ENCODE data around the gene DEPDC5. TPM values are rescaled to one million over a fixed set of nuclear protein-coding genes. Genes with fewer than 3 reads are reported as not detected.
A peak's percentile ranks its signal among the peaks of the same experiment; 100 is the strongest.

Gene DEPDC5
- total and polyA plus RNA-seq, 10 of the 15 experiments (the other 5 are each of a cell fraction or from before 2014, with no cell fraction given): 3.0 to 38.9 (median 22.8) TPM

DNA sequence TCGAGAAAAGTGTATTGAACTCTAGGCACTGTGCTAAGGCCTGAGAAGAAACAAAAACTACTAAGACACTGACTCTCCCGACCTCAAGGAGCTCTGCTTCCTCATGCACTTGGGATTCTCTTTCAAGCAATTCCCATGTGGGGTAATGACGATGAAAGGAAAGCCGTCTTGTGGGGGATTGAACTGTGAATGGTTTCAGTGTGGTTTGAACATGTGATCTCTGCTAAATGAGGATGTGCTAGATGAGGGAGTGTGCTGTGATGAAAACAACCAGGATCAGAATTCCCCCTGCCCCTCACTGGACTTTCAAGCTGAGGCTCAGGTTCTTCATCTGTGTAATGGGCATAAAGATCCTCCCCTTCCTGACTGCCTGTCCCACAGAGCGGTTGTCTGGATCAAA, 74.9 kb downstream of the DEPDC5 start (continued):
- TF ChIP-seq, protein P1, sequence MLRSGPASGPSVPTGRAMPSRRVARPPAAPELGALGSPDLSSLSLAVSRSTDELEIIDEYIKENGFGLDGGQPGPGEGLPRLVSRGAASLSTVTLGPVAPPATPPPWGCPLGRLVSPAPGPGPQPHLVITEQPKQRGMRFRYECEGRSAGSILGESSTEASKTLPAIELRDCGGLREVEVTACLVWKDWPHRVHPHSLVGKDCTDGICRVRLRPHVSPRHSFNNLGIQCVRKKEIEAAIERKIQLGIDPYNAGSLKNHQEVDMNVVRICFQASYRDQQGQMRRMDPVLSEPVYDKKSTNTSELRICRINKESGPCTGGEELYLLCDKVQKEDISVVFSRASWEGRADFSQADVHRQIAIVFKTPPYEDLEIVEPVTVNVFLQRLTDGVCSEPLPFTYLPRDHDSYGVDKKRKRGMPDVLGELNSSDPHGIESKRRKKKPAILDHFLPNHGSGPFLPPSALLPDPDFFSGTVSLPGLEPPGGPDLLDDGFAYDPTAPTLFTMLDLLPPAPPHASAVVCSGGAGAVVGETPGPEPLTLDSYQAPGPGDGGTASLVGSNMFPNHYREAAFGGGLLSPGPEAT (IDR thresholded peaks at IDR 0.05; ENCODE audit: low read depth): peak; percentile 71

DNA sequence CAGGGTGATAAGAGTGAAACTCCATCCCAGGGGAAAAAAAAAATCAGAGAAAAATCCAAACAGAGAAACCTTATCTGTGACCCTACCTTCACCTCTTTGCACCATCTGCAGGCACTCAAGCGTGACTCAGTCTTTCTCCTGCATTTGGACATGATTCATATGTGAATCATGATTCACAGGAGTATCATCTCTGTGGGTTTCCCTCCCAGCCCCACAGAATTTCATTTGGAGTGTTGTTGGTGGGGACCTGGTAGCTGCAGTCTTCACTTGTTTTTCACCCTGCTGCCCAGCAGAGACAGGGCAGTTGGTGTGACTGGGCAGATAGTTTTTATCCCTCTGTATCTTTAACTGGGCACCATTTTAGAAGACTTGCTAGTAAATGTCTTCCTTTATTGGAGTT, 75.7 kb downstream of the DEPDC5 start:
- 0% methylated on average over 1 of the region's 1 CpG for WGBS (ENCODE audit: insufficient coverage, insufficient replicate concordance, low lambda C conversion rate, missing lambda C conversion rate)
- H3K36me3 ChIP-seq (ENCODE audit: control insufficient read depth in 2 of 2, insufficient read depth in 2 of 2, low read length in 1 of 2): peaks cover 12 to 18% of the 10 kb centered on the region in 2 experiments; a peak in 3 of 4 replicates
- ChIA-PET RAD21 (ENCODE audit: unreplicated experiment) (no interaction called here), CTCF (no interaction called here), POLR2A (interaction anchor here (0.5 kb wide), 1 partner anchor 34 kb away, joined by 8 read pairs; no protein-coding TSS in a partner anchor), SMC1A (ENCODE audit: uncharacterized antibody, unreplicated experiment) (interaction anchor here (1.4 kb wide), 1 partner anchor 15 kb away, joined by 4 read pairs; no protein-coding TSS in a partner anchor)
- no peak overlapping the region for H3K4me3 ChIP-seq
- peak overlapping the region; percentile 30; the same call in 1 of the 2 replicates for H3K27ac ChIP-seq (ENCODE audit: control insufficient read depth, insufficient read depth)
- FAIRE-seq (no peak), DNase-seq (ENCODE audit: low read depth, low spot score) (peak; percentile 19), ATAC-seq (peak; percentile 68)
- intact Hi-C loops (cut with micrococcal nuclease; ENCODE audit: unreplicated experiment) (no loop called here), in situ Hi-C loops (cut with MboI) (no loop called here)
- H2AFZ ChIP-seq (ENCODE audit: control insufficient read depth, low read depth, low read length): no peak overlapping the region
- H3K9me3 ChIP-seq (replicated peaks; ENCODE audit: control insufficient read depth, insufficient read depth, low read length): no peaks in the 10 kb centered on the region
- BruUV-seq (replicated peaks): no TSS peak
- peaks cover 11% of the 10 kb centered on the region for H3K4me1 ChIP-seq (ENCODE audit: control insufficient read depth, insufficient read depth, low read length)
- no peak overlapping the region for H3K9ac ChIP-seq (ENCODE audit: control insufficient read depth, insufficient read depth, low read length)
- H4K20me1 ChIP-seq (ENCODE audit: control insufficient read depth, insufficient read depth): no peaks in the 10 kb centered on the region
- H3K4me2 ChIP-seq (ENCODE audit: control insufficient read depth, insufficient read depth): 0 out of 2 replicates have a peak overlapping the region, but pooled peaks have one; percentile 1
- no peaks in the 10 kb centered on the region for H3K79me2 ChIP-seq (ENCODE audit: control insufficient read depth, insufficient read depth, low read length)
- H3K27me3 ChIP-seq (replicated peaks in 1 of 2; ENCODE audit: control insufficient read depth in 2 of 2, insufficient read depth in 2 of 2, low read length in 1 of 2): no peaks in the 10 kb centered on the region
- TF ChIP-seq SRF (IDR thresholded peaks at IDR 0.05; ENCODE audit: low read depth in 2 of 2, low read length in 2 of 2) (no peak), NFIC (IDR thresholded peaks at IDR 0.05; ENCODE audit: low read depth, low read length) (peak; percentile 23; the same call in 1 of the 2 replicates), MXI1 (IDR thresholded peaks at IDR 0.05; ENCODE audit: low read depth, low read length) (no peak), TCF12 (IDR thresholded peaks at IDR 0.05; ENCODE audit: low read depth, low read length) (peak; percentile 63; the same call in 1 of the 2 replicates), CBFB (IDR thresholded peaks at IDR 0.05; ENCODE audit: low read depth) (no peak), MTA2 (IDR thresholded peaks at IDR 0.05; ENCODE audit: low read depth) (no peak), NRF1 (conservative IDR thresholded peaks at IDR 0.05; ENCODE audit: low read depth, low read length) (no peak), SREBF1 (IDR thresholded peaks at IDR 0.05; ENCODE audit: low read length) (no peak)
- TF ChIP-seq, protein P2, sequence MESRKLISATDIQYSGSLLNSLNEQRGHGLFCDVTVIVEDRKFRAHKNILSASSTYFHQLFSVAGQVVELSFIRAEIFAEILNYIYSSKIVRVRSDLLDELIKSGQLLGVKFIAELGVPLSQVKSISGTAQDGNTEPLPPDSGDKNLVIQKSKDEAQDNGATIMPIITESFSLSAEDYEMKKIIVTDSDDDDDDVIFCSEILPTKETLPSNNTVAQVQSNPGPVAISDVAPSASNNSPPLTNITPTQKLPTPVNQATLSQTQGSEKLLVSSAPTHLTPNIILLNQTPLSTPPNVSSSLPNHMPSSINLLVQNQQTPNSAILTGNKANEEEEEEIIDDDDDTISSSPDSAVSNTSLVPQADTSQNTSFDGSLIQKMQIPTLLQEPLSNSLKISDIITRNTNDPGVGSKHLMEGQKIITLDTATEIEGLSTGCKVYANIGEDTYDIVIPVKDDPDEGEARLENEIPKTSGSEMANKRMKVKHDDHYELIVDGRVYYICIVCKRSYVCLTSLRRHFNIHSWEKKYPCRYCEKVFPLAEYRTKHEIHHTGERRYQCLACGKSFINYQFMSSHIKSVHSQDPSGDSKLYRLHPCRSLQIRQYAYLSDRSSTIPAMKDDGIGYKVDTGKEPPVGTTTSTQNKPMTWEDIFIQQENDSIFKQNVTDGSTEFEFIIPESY (IDR thresholded peaks at IDR 0.05): no peak
- TF ChIP-seq, protein P3, sequence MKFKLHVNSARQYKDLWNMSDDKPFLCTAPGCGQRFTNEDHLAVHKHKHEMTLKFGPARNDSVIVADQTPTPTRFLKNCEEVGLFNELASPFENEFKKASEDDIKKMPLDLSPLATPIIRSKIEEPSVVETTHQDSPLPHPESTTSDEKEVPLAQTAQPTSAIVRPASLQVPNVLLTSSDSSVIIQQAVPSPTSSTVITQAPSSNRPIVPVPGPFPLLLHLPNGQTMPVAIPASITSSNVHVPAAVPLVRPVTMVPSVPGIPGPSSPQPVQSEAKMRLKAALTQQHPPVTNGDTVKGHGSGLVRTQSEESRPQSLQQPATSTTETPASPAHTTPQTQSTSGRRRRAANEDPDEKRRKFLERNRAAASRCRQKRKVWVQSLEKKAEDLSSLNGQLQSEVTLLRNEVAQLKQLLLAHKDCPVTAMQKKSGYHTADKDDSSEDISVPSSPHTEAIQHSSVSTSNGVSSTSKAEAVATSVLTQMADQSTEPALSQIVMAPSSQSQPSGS (IDR thresholded peaks at IDR 0.05; ENCODE audit: low read length): 0 out of 2 replicates have a peak, but pooled peaks have one; percentile 40
- TF ChIP-seq, protein P4, sequence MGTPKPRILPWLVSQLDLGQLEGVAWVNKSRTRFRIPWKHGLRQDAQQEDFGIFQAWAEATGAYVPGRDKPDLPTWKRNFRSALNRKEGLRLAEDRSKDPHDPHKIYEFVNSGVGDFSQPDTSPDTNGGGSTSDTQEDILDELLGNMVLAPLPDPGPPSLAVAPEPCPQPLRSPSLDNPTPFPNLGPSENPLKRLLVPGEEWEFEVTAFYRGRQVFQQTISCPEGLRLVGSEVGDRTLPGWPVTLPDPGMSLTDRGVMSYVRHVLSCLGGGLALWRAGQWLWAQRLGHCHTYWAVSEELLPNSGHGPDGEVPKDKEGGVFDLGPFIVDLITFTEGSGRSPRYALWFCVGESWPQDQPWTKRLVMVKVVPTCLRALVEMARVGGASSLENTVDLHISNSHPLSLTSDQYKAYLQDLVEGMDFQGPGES (IDR thresholded peaks at IDR 0.05): no peak
- TF ChIP-seq, protein P5, sequence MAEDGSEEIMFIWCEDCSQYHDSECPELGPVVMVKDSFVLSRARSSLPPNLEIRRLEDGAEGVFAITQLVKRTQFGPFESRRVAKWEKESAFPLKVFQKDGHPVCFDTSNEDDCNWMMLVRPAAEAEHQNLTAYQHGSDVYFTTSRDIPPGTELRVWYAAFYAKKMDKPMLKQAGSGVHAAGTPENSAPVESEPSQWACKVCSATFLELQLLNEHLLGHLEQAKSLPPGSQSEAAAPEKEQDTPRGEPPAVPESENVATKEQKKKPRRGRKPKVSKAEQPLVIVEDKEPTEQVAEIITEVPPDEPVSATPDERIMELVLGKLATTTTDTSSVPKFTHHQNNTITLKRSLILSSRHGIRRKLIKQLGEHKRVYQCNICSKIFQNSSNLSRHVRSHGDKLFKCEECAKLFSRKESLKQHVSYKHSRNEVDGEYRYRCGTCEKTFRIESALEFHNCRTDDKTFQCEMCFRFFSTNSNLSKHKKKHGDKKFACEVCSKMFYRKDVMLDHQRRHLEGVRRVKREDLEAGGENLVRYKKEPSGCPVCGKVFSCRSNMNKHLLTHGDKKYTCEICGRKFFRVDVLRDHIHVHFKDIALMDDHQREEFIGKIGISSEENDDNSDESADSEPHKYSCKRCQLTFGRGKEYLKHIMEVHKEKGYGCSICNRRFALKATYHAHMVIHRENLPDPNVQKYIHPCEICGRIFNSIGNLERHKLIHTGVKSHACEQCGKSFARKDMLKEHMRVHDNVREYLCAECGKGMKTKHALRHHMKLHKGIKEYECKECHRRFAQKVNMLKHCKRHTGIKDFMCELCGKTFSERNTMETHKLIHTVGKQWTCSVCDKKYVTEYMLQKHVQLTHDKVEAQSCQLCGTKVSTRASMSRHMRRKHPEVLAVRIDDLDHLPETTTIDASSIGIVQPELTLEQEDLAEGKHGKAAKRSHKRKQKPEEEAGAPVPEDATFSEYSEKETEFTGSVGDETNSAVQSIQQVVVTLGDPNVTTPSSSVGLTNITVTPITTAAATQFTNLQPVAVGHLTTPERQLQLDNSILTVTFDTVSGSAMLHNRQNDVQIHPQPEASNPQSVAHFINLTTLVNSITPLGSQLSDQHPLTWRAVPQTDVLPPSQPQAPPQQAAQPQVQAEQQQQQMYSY (CRISPR knock-in tag; IDR thresholded peaks at IDR 0.05): no peak
